ENCODE results near the gene EDA.
"Not testable (repeated sequence)": the region's sequence is repeated elsewhere in the genome, so short reads cannot be mapped to it uniquely, and the experiment has no call there.

EDA gene

DNA sequence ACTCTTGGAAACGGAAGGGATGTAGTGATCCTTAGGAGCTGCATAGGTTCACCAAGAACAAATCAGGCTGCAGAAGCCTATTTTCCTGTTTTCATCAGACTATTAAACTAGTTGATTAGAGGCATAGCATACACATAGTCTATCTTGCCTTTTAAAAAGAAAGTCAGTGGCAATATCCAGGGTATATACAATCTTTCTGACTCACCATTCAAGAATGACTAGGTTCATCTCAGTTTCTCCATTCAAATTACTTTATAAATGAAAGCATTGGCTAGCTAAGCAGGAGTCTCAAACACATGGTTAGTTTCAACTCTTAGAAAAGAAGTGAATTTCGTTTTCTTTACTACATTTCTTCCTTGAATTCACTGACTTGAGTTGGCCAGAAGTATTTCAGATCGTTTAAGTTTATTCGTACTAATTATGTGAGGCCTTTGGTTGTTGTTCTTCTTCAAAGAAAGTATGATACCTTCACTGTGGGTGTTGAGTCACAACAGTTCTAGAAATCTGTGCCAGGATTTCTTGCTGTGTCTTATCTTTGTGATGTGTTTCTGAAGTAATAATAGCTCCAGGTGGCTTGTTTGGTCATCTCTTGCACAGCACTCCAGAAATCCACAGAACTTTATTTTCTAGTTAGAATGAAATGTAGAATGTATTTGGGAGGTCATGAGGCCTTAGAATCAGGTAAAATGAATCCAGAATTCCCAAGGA, 345.6 kb downstream of the EDA start:
- no peak for DNase-seq

DNA sequence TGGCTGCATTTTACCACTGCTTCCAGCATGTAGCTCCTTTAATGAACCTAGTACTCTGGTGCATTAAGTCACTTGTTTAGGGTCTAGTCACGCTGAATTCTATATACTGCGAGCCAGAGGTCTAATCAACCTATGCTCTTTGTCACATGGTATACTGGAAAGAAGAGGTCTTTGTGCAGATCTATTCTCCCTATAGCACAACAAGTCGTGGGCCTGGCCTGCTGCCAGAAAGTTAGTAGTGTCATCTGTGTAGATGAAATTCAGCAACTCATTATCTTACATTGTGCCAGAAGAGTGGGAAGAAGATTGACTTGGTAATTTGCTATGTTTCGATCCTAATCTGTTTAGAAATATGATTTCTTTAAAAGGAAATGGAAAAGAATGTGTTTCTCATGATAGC, 353.0 kb downstream of the EDA start:
- no peak for DNase-seq

- DNase-seq, result no peak
These were observed 353.5 kb downstream of the EDA start for GRCh38 chrX:69969460-69969859.

DNA sequence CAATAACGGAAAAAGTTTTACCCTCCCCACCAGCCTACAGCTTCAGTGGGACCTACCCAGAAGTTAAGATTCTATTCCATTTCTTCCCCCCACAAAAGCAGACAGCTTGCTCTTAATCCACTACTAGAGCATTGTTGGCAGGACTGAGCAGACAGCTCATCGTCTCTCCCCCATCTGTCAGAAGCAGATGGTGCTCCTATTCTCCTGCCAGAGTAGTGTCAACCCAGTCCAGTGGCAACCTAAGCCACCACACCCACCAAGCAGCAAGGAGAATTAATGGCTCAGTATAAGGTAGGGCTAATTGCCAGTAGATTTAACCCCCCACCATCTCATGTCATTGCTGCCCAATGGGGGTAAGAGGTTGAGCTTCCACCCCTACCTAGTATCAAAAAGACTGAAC, 371.8 kb downstream of the EDA start:
- no peak for DNase-seq

DNA sequence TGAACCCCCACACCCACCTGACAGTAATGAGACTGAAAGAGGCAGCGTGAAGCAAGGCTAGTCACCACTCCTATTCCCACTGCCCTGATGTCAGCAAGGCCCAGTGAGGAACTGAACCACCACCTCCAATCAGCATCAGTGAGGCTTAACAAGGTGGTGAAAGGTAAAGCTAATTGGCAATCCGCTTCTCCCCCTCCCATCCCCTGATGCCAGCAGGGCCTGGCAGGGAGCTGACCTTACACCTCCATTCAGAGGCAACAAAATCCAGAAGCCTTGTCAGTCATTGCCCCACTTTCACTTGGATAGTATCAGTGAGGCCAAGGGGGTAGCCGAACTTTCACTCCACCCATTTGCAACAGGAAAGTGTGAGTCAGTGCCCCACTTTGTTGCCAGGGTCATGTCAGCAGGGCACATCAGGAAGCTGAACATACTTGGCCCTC, 373.1 kb downstream of the EDA start:
- no peak for DNase-seq

- no peak for DNase-seq
These were observed 375.8 kb downstream of the EDA start for GRCh38 chrX:69991685-69992084.

DNA sequence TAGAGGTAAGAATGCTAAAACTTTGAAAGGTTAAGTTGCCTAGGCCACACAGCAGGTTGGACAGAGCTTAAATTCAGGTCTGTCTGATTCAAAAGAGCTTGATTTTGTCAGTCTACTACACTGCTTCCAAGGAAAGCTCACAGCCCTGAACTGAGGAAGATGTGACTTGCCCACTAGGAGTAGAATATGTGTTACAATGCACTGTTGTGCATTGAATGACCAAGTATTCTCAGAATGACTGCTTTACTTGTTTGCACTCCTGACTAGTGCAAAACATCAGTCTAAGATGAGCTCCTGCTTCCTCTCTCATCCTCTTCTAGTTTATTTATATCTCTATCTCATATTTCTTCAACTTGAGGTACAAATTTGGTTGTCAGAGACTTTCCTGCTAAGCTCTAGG, 377.6 kb downstream of the EDA start:
- no peak for DNase-seq

DNA sequence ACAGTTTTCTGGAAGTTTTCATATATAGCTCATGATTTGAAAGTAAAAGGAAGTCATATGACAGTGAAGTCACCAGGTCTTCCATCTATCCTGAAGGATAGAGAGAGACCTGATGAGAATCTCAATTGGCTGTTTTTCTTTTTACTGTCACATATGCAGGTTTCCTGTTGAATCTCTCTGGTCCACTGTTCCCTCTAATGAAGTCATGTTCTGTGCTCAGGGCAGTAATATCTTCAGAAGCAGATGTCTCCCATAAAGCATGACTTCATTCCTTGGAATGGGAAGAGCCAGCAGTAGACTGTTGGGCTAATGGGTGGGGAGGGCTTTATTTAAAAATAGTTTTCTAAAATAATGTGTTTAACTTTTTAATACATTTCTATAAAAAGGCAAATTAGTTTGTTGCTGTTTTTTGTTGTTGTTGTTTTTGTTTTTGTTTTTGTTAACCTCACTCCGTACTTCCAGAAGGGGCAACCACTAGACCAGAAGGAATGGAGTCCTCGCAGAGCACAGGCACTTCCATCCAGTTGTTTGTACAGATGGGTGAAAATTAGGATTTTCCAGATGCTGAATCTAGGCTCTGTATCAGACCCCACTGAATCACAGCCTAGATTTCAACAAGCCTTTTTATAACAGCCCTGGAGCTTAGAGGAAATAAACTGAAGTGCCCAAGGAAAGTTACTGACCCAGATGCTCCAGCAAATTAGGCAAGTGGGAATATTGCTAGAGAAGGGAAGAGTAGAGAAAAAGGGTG, 379.6 kb downstream of the EDA start:
- DNase-seq, result no peak

DNA sequence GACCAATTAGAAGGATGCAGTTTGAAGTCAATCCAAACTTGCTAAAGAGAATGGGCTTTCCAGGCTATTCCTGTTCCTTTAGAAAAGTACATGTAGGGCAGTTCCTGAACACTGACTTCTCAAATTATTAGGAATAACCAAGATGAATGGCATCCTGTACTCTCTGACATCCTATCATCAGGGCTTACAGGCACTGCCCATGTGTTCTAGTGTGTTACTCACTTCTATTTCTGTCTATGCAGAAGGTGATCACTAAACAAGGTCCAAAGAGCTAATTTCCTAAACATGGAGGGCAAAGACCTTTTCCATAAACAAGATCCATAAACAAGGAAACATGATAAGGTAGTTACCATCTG, 380.2 kb downstream of the EDA start:
- no peak for DNase-seq

- not testable (repeated sequence) for DNase-seq
These were observed 382.4 kb downstream of the EDA start for GRCh38 chrX:69998299-69998698.

GRCh38 chrX:70001269-70001668, 385.4 kb downstream of the EDA start:
- DNase-seq, result no peak

GRCh38 chrX:70001708-70002341, 385.9 kb downstream of the EDA start:
- no peak for DNase-seq

- no peak for DNase-seq
These were observed 392.0 kb downstream of the EDA start for GRCh38 chrX:70007946-70008345.

GRCh38 chrX:70009049-70009448, 393.1 kb downstream of the EDA start:
- DNase-seq, result no peak

- DNase-seq, result no peak
These were observed 394.1 kb downstream of the EDA start for GRCh38 chrX:70009970-70010369.

- no peak for DNase-seq
These were observed 396.8 kb downstream of the EDA start for GRCh38 chrX:70012756-70013155.

- no peak for DNase-seq
These were observed 397.8 kb downstream of the EDA start for GRCh38 chrX:70013466-70014381.

DNA sequence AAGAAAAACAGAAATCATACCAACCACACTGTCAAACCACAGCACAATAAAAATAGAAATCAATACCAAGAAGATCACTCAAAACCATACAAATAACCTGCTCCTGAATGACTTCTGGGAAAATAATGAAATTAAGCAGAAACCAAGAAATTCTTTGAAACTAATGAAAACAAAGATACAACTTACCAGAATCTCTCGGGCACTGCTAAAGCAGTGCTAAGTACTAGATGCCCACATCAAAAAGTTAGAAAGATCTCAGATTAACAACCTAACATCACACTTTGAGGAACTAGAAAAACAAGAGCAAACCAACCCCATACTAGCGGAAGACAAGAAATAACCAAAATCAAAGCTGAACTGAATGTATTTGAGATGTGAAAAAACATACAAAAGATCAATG, 400.6 kb downstream of the EDA start:
- no peak for DNase-seq

DNA sequence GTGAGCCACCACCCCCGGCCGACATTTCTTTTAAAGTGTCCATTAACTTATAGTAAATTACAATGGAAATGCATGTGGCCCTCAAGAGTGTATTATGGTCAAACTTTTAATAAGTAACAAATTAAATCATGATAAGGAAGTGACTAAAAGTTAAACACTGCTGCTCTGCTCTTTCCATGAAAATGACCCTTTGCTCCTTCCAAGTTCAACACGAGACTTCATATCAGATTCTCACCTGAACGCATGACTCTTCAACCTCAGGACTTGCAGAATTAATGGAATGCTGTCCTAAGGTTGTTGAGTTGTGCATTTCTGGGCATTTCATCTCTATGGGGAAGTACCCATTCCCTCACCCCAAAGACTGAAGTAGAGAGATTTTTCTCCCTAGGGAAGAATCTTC, 406.7 kb downstream of the EDA start:
- DNase-seq, result no peak

DNA sequence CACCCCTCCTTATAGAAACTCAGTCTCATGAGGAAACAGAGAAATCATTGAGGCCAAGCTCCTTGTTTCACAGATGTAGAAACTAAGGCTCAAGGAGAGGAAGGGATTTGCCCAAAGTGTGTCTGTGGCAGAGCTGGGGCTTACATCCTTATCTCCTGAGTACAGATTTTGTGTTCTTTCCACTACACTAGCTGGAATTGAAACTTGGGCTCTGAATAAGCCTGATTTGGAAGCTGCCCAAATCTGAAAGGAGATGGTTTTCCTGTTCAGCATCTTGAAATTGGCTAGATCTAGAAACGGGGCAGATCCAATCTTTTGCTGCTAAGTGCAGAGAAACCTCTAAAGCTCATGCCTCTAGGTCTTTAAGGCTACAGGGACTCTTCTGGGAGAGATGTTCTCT, 409.6 kb downstream of the EDA start:
- DNase-seq, result no peak

DNA sequence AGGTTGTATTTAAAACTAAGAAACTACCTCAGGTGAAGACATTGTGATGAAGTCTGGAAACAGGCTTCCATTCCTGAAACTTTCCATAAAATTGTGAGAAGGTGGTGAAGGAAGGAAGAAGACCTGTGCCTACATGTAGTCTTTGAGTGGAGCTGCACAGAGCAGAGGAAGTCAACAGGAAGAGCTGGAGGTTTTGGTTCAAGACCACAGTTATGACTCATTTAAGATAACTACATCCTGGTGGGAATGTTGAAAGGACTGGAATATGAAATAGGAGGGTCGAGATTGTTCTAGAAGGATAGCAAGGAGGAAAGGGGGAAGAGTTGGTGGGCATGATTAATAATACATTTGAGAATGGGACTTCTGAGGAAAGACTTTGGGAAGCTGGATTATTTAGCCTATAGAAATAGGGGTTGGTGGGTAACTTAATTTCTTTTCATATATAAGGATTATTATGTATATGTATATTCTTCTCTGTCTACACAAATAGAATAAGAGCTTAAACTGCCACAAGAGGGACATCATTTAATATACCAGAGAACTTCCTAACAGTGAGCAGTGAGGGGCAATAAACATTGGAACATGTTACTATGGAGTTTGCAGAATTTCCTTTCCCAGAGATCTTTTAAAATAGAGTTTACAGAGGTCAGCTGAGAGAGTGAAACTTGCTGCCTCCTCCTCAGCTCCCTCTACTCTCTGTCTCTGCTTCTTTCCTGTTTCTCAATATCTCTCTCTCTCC, 410.4 kb downstream of the EDA start:
- no peak for DNase-seq

GRCh38 chrX:70026851-70027200, 410.9 kb downstream of the EDA start:
- DNase-seq, result no peak

All from suppressor macrophage (primary cell).